Cardiac fibroblast (primary cell): ENCODE results near the gene CABLES1.
A peak's percentile ranks its signal among the peaks of the same experiment; 100 is the strongest.

Experiments
- DNase-seq, 2 donors: peaks; one replicate each; pipeline versions ENCODE4 v3.0.0 to v3.0.0-alpha.2; 2010; ENCODE audit warnings: low read depth in 2 of 2
- H3K4me3 ChIP-seq, 2 donors: replicated peaks in 1 of 2; 1 replicate in 1 of 2; 2 replicates in 1 of 2; pipeline ENCODE4 v1.5.1; 2011; ENCODE audit warnings: low read depth in 2 of 2, low read length in 2 of 2, mild to moderate bottlenecking in 2 of 2, moderate library complexity in 1 of 2
- TF ChIP-seq, protein P1 (sequence below): IDR thresholded peaks from one replicate; pipeline ENCODE4 v1.5.1; 2011; ENCODE audit warnings: low read depth, mild to moderate bottlenecking, low read length, inconsistent platforms

CABLES1 gene

DNA sequence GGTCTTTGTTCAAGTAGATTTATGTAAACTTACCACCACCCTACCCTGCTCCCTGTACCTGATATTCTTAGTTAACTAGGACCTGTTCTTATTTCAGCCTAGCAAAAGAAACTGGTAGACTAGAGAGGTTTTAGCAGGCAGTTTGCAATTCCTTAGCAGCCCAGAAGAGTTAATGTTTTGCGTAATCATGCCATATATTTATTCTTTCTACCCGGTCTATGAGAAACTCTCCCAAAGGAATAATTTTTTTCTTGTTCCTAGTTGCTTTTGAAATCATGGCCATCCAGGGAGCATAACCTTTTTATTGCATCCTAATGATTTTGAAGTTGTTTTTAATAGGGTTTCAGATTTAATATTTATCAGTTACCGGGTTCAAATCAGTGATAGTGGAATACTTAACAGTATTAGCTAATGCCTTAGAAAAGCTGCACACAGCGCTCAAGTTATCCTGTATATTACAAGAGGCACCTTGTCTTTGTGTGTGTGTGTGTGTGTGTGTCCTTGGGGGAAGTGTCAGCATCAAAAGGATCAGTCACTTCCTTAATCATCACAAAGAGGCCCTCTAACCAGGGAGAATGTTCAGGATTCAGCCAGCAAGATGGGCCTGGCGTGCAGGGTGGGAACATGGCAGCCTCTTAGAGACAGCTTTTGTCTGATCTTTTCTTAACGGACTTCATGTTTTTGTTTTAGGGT, 52.9 kb downstream of the CABLES1 start:
- no peak overlapping the region for H3K4me3 ChIP-seq
- peak; percentile 33 to 44 for DNase-seq
- TF ChIP-seq, protein P1, sequence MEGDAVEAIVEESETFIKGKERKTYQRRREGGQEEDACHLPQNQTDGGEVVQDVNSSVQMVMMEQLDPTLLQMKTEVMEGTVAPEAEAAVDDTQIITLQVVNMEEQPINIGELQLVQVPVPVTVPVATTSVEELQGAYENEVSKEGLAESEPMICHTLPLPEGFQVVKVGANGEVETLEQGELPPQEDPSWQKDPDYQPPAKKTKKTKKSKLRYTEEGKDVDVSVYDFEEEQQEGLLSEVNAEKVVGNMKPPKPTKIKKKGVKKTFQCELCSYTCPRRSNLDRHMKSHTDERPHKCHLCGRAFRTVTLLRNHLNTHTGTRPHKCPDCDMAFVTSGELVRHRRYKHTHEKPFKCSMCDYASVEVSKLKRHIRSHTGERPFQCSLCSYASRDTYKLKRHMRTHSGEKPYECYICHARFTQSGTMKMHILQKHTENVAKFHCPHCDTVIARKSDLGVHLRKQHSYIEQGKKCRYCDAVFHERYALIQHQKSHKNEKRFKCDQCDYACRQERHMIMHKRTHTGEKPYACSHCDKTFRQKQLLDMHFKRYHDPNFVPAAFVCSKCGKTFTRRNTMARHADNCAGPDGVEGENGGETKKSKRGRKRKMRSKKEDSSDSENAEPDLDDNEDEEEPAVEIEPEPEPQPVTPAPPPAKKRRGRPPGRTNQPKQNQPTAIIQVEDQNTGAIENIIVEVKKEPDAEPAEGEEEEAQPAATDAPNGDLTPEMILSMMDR = no peak

- no peak for DNase-seq
- H3K4me3 ChIP-seq = no peak overlapping the region
- TF ChIP-seq, protein P1 = no peak
Measured at GRCh38 chr18:23189099-23189498, 53.8 kb downstream of the CABLES1 start.

- TF ChIP-seq, protein P1 = no peak
- H3K4me3 ChIP-seq = no peak overlapping the region
- DNase-seq = no peak
Measured at GRCh38 chr18:23189768-23190661, 54.7 kb downstream of the CABLES1 start.

- no peak overlapping the region for H3K4me3 ChIP-seq
- DNase-seq = no peak
- TF ChIP-seq, protein P1 = no peak
Measured at GRCh38 chr18:23191232-23191631, 55.9 kb downstream of the CABLES1 start.

DNA sequence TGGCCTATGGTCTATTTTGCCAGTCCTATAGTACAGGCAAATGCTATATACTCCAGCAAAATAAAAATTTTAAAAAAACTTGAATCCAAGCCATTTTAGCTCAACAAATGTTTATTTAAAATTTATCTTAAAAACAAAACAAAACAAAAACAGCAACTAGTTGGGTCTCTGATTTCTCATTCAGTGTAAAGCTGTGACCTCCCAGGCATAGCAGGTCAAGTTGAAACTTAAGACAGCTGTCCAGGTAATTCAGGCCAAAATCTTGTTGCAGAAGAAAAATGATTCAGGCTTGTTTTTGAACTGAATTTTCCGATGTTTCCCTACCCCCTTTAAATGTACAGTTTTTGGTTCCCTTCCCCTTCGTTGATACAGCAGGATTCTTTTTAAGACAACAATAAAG, 58.5 kb downstream of the CABLES1 start:
- H3K4me3 ChIP-seq = no peak overlapping the region
- TF ChIP-seq, protein P1 = no peak
- no peak for DNase-seq

DNA sequence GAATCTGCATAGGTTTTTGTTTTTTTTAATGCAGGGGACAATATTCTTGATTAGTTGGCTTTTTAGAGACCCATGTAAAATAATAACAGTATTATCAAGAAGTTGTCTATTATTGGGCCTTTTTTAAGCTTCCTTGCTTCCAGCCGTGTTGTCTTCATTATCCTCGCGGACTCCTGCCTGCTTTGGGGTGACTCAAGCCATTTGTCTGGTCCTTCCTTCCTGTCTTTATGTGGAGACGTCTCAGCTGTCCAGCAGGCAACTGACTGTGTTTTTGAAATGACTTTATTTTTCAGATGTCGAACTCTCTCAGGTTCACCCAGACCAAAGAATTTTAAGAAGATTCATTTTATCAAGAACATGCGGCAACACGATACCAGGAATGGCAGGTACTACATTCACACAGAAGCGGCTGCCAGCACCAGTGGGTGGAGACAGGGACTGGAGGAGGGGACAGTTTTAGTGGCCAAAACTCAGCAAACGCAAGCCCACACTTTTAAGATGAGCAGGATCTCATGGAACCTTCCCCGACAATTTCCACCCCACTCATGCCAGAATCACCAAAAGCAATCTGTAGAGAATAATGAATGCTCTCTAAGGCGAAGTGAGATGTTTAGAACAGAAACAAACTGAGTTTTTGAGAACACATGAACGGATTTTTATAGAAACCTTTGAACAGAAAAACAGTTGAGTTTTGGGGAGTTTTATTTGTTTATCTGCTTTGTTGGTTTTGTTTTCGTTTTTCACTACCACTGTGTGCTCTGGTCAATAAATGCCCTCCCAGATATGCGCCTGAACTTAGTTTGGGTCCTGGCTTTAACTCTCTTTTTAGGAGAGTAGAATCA, 59.1 kb downstream of the CABLES1 start:
- TF ChIP-seq, protein P1 = no peak
- H3K4me3 ChIP-seq = no peak overlapping the region
- DNase-seq = peak; percentile 40 to 59
